Measurements from ENCODE around the gene RAB5A. TPM values are rescaled to one million over a fixed set of nuclear protein-coding genes. Genes with fewer than 3 reads are reported as not detected.

Gene RAB5A
- total RNA-seq, 1 experiment from 2014 or later, result 97.1 TPM

- TF ChIP-seq AR (CRISPR knock-in tag; IDR thresholded peaks at IDR 0.05), result no peak
Observed at GRCh38 chr3:20001932-20002331, 55.0 kb downstream of the RAB5A start (continued).

GRCh38 chr3:20007960-20008359 is 61.1 kb downstream of the RAB5A start:
- H3K36me3 Mint-ChIP-seq, result no peaks in the 10 kb centered on the region
- CTCF ChIA-PET, result interaction anchor here (1.3 kb wide), 1 partner anchor 134 kb away, joined by 3 read pairs; no protein-coding TSS in a partner anchor

More at GRCh38 chr3:20007960-20008359, 61.1 kb downstream of the RAB5A start:
- DNase-seq (ENCODE audit: low spot score), result no peak
- Mint-ChIP-seq H3K9me3 (no peaks in the 10 kb centered on the region), H3K4me3 (no peak overlapping the region), H3K27ac (no peak overlapping the region), H3K4me1 (no peaks in the 10 kb centered on the region), H3K27me3 (ENCODE audit: low read depth) (no peaks in the 10 kb centered on the region)
- POLR2A ChIA-PET, result no interaction called here
- no peak for ATAC-seq
- TF ChIP-seq ZNF232 (CRISPR knock-in tag; IDR thresholded peaks at IDR 0.05) (no peak), ETV6 (CRISPR knock-in tag; IDR thresholded peaks at IDR 0.05) (no peak), NR2C2 (CRISPR knock-in tag; IDR thresholded peaks at IDR 0.05) (no peak), ZNF532 (CRISPR knock-in tag; IDR thresholded peaks at IDR 0.05; ENCODE audit: borderline replicate concordance) (no peak), NFYB (CRISPR knock-in tag; conservative IDR thresholded peaks at IDR 0.05; ENCODE audit: low read depth) (no peak), GRHL2 (CRISPR knock-in tag; IDR thresholded peaks at IDR 0.05; ENCODE audit: insufficient replicate concordance, severe bottlenecking) (no peak), CREB1 (CRISPR knock-in tag; IDR thresholded peaks at IDR 0.05) (no peak), PRDM15 (CRISPR knock-in tag; IDR thresholded peaks at IDR 0.05) (no peak), JUN (CRISPR knock-in tag; IDR thresholded peaks at IDR 0.05) (no peak), TEAD1 (CRISPR knock-in tag; IDR thresholded peaks at IDR 0.05) (no peak), ZNF317 (CRISPR knock-in tag; IDR thresholded peaks at IDR 0.05; ENCODE audit: borderline replicate concordance, low read depth) (no peak), FOXK1 (CRISPR knock-in tag; IDR thresholded peaks at IDR 0.05) (no peak), NFATC4 (CRISPR knock-in tag; IDR thresholded peaks at IDR 0.05) (no peak), ATF6 (CRISPR knock-in tag; IDR thresholded peaks at IDR 0.05) (no peak), MXD4 (CRISPR knock-in tag; IDR thresholded peaks at IDR 0.05; ENCODE audit: borderline replicate concordance) (no peak), CDX4 (CRISPR knock-in tag; IDR thresholded peaks at IDR 0.05; ENCODE audit: borderline replicate concordance) (no peak), TP53 (CRISPR knock-in tag; IDR thresholded peaks at IDR 0.05) (no peak), ESRRA (CRISPR knock-in tag; IDR thresholded peaks at IDR 0.05; ENCODE audit: borderline replicate concordance) (no peak), ZNF138 (CRISPR knock-in tag; conservative IDR thresholded peaks at IDR 0.05) (no peak)
